WTC11 (cell line): ENCODE measurements around the gene XRCC2.

ENCODE experiments used
- ATF3 ChIP-seq: sonication (generic); formaldehyde crosslinking; conservative IDR thresholded peaks from 2 replicates; pipeline ENCODE4 v1.8.1; 2022; ENCODE audit warnings: mild to moderate bottlenecking, missing genetic modification reagents
- ATF6 ChIP-seq: sonication (generic); formaldehyde crosslinking; IDR thresholded peaks from 2 replicates; pipeline ENCODE4 v1.8.1; 2023; ENCODE audit warnings: mild to moderate bottlenecking, missing genetic modification reagents
- CBFB ChIP-seq: sonication (generic); formaldehyde crosslinking; IDR thresholded peaks from 2 replicates; pipeline ENCODE4 v1.8.1; 2022; ENCODE audit warnings: mild to moderate bottlenecking, low read depth, missing genetic modification reagents
- CTCF ChIP-seq: fragments of 200-600 bp; IDR thresholded peaks from 2 replicates; pipeline ENCODE4 v1.8.0; 2022; ENCODE audit warnings: antibody characterized with exemption
- ELF4 ChIP-seq: sonication (generic); formaldehyde crosslinking; IDR thresholded peaks from 2 replicates; pipeline ENCODE4 v1.8.1; 2022; ENCODE audit warnings: low read depth, mild to moderate bottlenecking, moderate library complexity, missing genetic modification reagents
- NFYB ChIP-seq: sonication (generic); formaldehyde crosslinking; conservative IDR thresholded peaks from 2 replicates; pipeline ENCODE4 v1.8.0; 2022; ENCODE audit warnings: low read depth, missing genetic modification reagents
- USF1 ChIP-seq: sonication (generic); formaldehyde crosslinking; IDR thresholded peaks from 2 replicates; pipeline ENCODE4 v1.8.0; 2022; ENCODE audit warnings: mild to moderate bottlenecking, missing genetic modification reagents
- USF2 ChIP-seq: sonication (generic); formaldehyde crosslinking; IDR thresholded peaks from 2 replicates; pipeline ENCODE4 v1.8.1; 2023; ENCODE audit warnings: mild to moderate bottlenecking, missing genetic modification reagents, moderate library complexity
- ZNF281 ChIP-seq: sonication (generic); formaldehyde crosslinking; IDR thresholded peaks from 2 replicates; pipeline ENCODE4 v1.8.0; 2023; ENCODE audit warnings: mild to moderate bottlenecking, missing genetic modification reagents

- no peak for TF ChIP-seq CTCF
- no peak for TF ChIP-seq ELF4 (CRISPR knock-in tag)
- TF ChIP-seq USF1 (CRISPR knock-in tag) = no peak
- no peak for TF ChIP-seq USF2
- TF ChIP-seq CBFB (CRISPR knock-in tag) = no peak
- no peak for TF ChIP-seq ATF3
- TF ChIP-seq NFYB (CRISPR knock-in tag) = no peak
- no peak for TF ChIP-seq ZNF281 (CRISPR knock-in tag)
- no peak for TF ChIP-seq ATF6 (CRISPR knock-in tag)
Observed at GRCh38 chr7:152643979-152644559, 31.9 kb downstream of the XRCC2 start.
